GM12875 (cell line): Measurements from ENCODE around the gene ISM1.

Experiments used
- H3K4me3 ChIP-seq: one replicate; pipeline ENCODE4 v1.5.1; 2011; ENCODE audit warnings: low read depth, low read length, control low read depth
- CTCF ChIP-seq: IDR thresholded peaks from 2 replicates; pipeline ENCODE4 v1.5.1; 2011; ENCODE audit warnings: low read depth, mild to moderate bottlenecking, control low read depth, inconsistent platforms, low read length, moderate library complexity, borderline replicate concordance; ENCODE audit not compliant: insufficient read depth

Gene ISM1

GRCh38 chr20:13291157-13291556 lies 70.1 kb downstream of the ISM1 start:
- no peak for TF ChIP-seq CTCF
- no peak overlapping the region for H3K4me3 ChIP-seq

GRCh38 chr20:13292201-13292885 lies 71.3 kb downstream of the ISM1 start:
- H3K4me3 ChIP-seq = no peak overlapping the region
- TF ChIP-seq CTCF = no peak

GRCh38 chr20:13294522-13294921 lies 73.4 kb downstream of the ISM1 start:
- no peak for TF ChIP-seq CTCF
- no peak overlapping the region for H3K4me3 ChIP-seq

GRCh38 chr20:13295637-13296036 lies 74.6 kb downstream of the ISM1 start:
- no peak overlapping the region for H3K4me3 ChIP-seq
- no peak for TF ChIP-seq CTCF

GRCh38 chr20:13296070-13296469 lies 75.0 kb downstream of the ISM1 start:
- no peak overlapping the region for H3K4me3 ChIP-seq
- TF ChIP-seq CTCF = no peak

GRCh38 chr20:13297147-13297899 lies 76.2 kb downstream of the ISM1 start:
- no peak for TF ChIP-seq CTCF

GRCh38 chr20:13298692-13299373 lies 77.8 kb downstream of the ISM1 start:
- no peak overlapping the region for H3K4me3 ChIP-seq
- no peak for TF ChIP-seq CTCF

More at GRCh38 chr20:13297147-13297899, 76.2 kb downstream of the ISM1 start:
- no peak overlapping the region for H3K4me3 ChIP-seq
